ENCODE results near the gene MAML1. TPM values are rescaled to one million over a fixed set of nuclear protein-coding genes. Genes with fewer than 3 reads are reported as not detected.
A peak's percentile ranks its signal among the peaks of the same experiment; 100 is the strongest.
"Not testable (repeated sequence)": the region's sequence is repeated elsewhere in the genome, so short reads cannot be mapped to it uniquely, and the experiment has no call there.

MAML1 gene
- polyA plus RNA-seq, 3 donors from 2014 or later, result 0.59 to 8.5 (median 1.5) TPM

DNA sequence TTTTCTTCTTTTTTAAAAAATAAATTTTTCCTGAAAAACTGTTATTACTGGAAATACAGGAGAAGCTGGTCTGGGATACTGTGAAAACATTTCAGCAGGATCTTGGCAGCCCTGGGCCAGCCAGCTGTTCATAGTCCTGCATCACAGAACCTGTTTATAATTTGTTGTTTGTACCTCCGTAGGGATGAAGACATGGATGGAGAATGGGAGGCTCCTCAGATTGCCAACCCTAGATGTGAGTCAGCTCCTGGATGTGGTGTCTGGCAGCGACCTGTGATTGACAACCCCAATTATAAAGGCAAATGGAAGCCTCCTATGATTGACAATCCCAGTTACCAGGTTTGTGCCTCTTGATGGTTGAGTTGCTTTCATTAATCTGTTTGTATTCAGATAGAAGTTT, 12.4 kb upstream of the MAML1 start:
- H3K27ac Mint-ChIP-seq, result peak overlapping the region in 1 of 6 donors; percentile 70
- H3K9me3 Mint-ChIP-seq, result peaks cover 0 to 1% (median 0%) of the 10 kb centered on the region in 6 donors
- no peak overlapping the region for H3K4me3 Mint-ChIP-seq
- peaks cover 25 to 58% (median 39%) of the 10 kb centered on the region in 3 donors for H3K36me3 Mint-ChIP-seq
- H3K27me3 Mint-ChIP-seq (ENCODE audit: low read depth in 3 of 3), result peaks cover 0 to 2% (median 1%) of the 10 kb centered on the region in 3 donors
- H3K4me1 Mint-ChIP-seq, result peaks cover 2 to 30% of the 10 kb centered on the region in 2 donors
- DNase-seq, result no peak

DNA sequence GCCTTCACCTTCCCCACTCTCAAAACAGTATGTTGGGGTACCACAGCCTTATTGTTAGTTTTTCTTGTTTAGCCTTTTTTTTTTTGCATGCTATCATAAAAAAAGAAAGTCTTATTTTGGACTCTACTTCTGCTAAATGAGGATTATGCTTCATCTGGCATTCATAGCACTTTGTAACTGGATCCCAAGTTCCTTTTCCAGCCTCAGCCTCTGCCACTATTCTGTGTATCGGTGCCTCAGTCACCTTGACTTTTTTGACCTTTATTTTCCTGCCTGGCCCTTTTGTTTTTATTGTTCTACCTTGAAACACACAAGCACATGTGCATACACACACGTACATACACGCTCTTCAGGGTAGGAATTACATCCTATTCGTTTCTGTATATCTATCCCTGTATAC, 8.5 kb upstream of the MAML1 start:
- H3K4me1 Mint-ChIP-seq, result peaks cover 0 to 11% of the 10 kb centered on the region in 2 donors
- peaks cover 0 to 2% (median 0%) of the 10 kb centered on the region in 3 donors for H3K27me3 Mint-ChIP-seq (ENCODE audit: low read depth in 3 of 3)
- H3K9me3 Mint-ChIP-seq, result no peaks in the 10 kb centered on the region
- peak overlapping the region in 4 of 6 donors; percentile 12 to 75 (median 37) for H3K27ac Mint-ChIP-seq
- H3K4me3 Mint-ChIP-seq, result no peak overlapping the region
- no peak for DNase-seq
- H3K36me3 Mint-ChIP-seq, result peaks cover 29 to 67% (median 48%) of the 10 kb centered on the region in 3 donors

DNA sequence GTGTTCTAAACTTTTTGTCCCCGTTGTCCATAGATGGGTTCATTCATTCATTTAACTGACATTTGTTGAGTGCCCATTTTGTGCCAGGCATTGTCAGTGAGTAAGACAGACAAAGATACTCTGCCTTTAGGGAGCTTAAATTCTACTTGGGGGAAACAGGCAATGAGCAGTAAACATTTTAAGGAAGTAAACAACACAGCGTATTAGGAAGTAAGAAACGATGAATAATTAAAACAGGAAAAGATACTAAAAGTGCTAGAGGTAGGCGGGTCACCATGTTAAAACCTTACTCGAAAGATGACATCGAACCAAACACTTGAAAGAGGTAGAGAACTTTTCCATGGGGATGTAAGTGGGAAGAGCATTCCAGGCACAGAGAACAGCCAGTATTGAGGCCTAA, 5.5 kb upstream of the MAML1 start:
- Mint-ChIP-seq H3K36me3 (peaks cover 25 to 68% (median 47%) of the 10 kb centered on the region in 3 donors), H3K9me3 (no peaks in the 10 kb centered on the region), H3K4me3 (no peak overlapping the region), H3K27ac (peak overlapping the region in 5 of 6 donors; percentile 2 to 69 (median 57)), H3K4me1 (peaks cover 5 to 19% of the 10 kb centered on the region in 2 donors), H3K27me3 (ENCODE audit: low read depth in 3 of 3) (no peaks in the 10 kb centered on the region)
- no peak for DNase-seq

DNA sequence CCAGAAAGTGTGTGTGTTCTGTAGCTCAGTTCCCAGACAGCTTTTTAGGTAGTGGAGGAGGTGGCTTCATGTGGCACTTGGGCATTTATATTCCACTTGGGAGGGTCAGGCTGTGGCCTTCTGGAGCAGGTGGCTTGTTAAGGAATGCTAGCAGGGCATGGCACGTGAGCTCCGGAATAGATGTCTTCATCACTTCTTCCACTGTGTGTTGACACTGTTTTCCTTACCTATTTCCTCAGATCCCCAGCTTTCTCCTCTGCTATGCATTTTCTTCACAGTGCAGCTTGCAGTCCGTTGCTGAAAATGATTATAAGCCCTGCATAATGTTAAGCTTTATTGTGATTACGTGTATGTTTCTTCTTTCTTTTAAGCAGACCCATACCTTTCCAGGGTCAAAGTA, 3.3 kb upstream of the MAML1 start:
- Mint-ChIP-seq H3K36me3 (peaks cover 16 to 46% (median 27%) of the 10 kb centered on the region in 3 donors), H3K4me1 (peaks cover 18 to 23% of the 10 kb centered on the region in 2 donors), H3K9me3 (no peaks in the 10 kb centered on the region), H3K27ac (peak overlapping the region in 2 of 6 donors; percentile 51 to 61), H3K4me3 (no peak overlapping the region), H3K27me3 (ENCODE audit: low read depth in 3 of 3) (peaks cover under 1 to 4% (median 2%) of the 10 kb centered on the region in 3 donors)
- DNase-seq, result no peak

DNA sequence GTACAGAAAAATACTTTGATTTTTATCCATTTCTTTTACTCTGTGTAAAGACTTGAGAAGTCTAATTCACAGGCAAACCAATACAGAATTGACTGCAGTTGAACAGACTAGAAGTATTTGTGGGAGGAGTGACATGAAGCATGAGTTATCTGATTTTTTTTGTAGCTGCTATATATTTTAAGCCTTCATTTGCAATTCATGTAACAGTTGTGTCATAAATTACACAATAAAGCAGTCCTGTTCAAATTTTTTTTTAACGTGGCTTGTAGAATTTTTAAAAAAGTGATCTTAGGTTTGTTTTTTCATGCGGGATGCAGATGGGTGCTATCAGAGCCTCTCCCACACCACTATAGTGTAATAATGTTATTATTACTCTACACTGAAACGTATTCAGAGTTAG, 2.9 kb upstream of the MAML1 start:
- H3K4me1 Mint-ChIP-seq, result peaks cover 22 to 28% of the 10 kb centered on the region in 2 donors
- H3K4me3 Mint-ChIP-seq, result no peak overlapping the region
- peaks cover 12 to 42% (median 22%) of the 10 kb centered on the region in 3 donors for H3K36me3 Mint-ChIP-seq
- H3K27ac Mint-ChIP-seq, result peak overlapping the region in 3 of 6 donors; percentile 5 to 72 (median 54)
- peaks cover 2 to 4% (median 4%) of the 10 kb centered on the region in 3 donors for H3K27me3 Mint-ChIP-seq (ENCODE audit: low read depth in 3 of 3)
- no peak for DNase-seq
- no peaks in the 10 kb centered on the region for H3K9me3 Mint-ChIP-seq

DNA sequence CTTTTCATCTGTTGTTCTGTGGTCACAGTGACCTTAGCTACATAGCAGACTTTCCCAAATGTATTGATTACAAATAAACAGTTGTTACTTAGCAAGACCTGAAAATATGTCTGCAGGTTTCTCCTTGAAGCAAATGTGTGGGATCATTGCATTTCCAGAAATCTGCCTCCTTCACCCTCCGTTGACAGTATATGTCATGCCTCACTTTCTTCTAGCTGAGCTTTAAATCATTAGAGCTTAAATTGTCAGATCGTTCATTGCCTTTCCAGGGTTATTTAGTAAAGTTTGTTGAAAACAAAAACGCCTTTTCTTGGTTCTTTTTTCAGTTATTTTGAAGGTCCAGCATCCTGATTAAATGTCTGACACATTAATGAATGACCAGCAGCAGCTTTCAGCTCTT, 2.3 kb upstream of the MAML1 start:
- peaks cover 12 to 42% (median 22%) of the 10 kb centered on the region in 3 donors for H3K36me3 Mint-ChIP-seq
- H3K27me3 Mint-ChIP-seq (ENCODE audit: low read depth in 3 of 3), result peaks cover 2 to 4% (median 4%) of the 10 kb centered on the region in 3 donors
- no peak overlapping the region for H3K4me3 Mint-ChIP-seq
- H3K4me1 Mint-ChIP-seq, result peaks cover 24 to 32% of the 10 kb centered on the region in 2 donors
- DNase-seq, result no peak
- H3K27ac Mint-ChIP-seq, result peak overlapping the region in 5 of 6 donors; percentile 35 to 86 (median 72)
- H3K9me3 Mint-ChIP-seq, result no peaks in the 10 kb centered on the region

DNA sequence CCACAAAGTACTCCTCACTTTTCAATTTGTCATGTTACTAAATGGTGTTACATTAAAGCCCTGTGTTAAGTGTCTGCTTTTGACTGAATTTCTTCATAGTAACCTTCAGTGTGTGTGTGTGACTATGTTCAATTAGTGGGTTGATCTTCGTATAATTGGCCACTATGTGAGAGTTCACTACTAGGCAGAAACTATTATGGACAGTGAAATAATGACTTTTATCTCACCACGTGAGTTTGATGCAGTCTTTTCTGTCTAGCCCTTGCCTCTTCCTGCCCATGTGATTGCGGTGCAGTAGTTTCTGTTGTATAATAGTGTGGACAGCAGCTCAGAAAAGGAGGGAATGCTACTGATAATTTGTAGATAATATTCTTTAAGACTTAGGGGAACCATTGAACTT, 1.8 kb upstream of the MAML1 start:
- H3K36me3 Mint-ChIP-seq, result peaks cover 12 to 42% (median 22%) of the 10 kb centered on the region in 3 donors
- peak overlapping the region; percentile 35 to 86 (median 66) for H3K27ac Mint-ChIP-seq
- H3K4me1 Mint-ChIP-seq, result peaks cover 26 to 34% of the 10 kb centered on the region in 2 donors
- H3K4me3 Mint-ChIP-seq, result peak overlapping the region in 1 of 5 donors; percentile 64
- peaks cover 2 to 4% (median 4%) of the 10 kb centered on the region in 3 donors for H3K27me3 Mint-ChIP-seq (ENCODE audit: low read depth in 3 of 3)
- no peak for DNase-seq
- H3K9me3 Mint-ChIP-seq, result no peaks in the 10 kb centered on the region

DNA sequence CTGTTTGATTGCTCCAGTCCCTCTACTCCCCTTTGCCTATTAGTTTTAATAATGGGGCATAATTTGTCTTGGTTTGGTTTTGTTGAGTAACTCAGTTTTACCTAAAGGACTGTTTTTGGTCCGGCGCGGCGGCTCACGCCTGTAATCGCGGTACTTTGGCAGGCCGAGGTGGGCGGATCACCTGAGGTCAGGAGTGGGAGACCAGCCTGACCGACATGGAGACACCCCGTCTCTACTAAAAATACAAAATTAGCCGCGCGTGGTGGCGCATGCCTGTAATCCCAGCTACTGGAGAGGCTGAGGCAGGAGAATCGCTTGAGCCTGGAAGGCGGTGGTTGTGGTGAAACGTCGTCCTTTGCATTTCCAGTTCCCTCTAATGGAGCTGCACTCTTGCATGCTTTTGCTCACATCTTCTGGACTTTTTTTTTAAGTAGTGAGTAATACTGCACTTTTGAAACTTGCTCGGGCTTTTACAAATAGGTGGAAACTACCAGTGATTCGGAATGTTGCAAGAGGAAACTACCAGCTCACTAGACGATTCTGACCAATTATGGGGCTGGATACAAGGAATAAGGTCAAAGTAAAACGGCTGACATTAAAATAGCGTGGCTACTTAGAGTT, 721 bp upstream of the MAML1 start:
- Mint-ChIP-seq H3K27me3 (ENCODE audit: low read depth in 3 of 3) (peaks cover 2 to 4% (median 4%) of the 10 kb centered on the region in 3 donors), H3K27ac (peak overlapping the region; percentile 86 to 97 (median 96)), H3K36me3 (peaks cover 8 to 36% (median 17%) of the 10 kb centered on the region in 3 donors), H3K4me1 (peaks cover 29 to 44% of the 10 kb centered on the region in 2 donors), H3K4me3 (peak overlapping the region; percentile 88 to 93 (median 88)), H3K9me3 (no peaks in the 10 kb centered on the region)
- peak in 1 of 3 donors; percentile 5 for DNase-seq

DNA sequence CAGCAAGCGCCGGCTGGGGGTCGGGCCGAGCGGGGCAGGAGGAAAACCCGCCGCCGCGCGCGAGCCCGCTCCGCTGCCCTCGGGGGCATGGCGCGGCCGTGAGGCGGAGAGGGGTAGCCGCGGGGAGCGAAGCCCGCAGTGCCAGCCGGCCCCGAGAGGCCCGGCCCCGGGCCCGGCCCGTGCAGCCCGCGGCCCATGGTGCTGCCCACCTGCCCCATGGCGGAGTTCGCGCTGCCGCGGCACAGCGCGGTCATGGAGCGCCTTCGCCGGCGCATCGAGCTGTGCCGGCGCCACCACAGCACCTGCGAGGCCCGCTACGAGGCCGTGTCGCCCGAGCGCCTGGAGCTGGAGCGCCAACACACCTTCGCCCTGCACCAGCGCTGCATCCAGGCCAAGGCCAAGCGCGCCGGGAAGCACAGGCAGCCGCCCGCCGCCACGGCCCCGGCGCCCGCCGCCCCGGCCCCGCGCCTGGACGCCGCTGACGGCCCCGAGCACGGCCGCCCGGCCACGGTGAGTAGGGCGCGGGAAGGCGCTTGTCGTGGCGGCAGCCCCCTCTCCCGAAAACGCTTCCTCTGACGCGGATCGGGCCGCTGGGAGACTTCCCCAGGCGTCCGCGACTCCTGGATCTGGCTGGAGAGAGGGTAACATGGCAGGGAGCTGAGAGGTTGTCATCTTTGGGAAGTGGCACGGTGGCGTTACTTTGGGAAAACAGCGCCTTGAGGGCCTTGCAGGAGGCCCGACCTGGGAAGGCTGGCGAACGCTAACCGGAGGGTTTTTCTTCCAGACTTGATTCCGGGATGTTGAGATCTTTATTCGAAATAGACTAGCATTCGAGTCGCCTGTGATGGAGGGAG, 523 bp downstream of the MAML1 start:
- H3K27ac Mint-ChIP-seq, result peak overlapping the region; percentile 93 to 98 (median 96)
- H3K36me3 Mint-ChIP-seq, result peaks cover 4 to 23% (median 5%) of the 10 kb centered on the region in 3 donors
- H3K9me3 Mint-ChIP-seq, result no peaks in the 10 kb centered on the region
- peaks cover 37 to 57% of the 10 kb centered on the region in 2 donors for H3K4me1 Mint-ChIP-seq
- DNase-seq, result no peak
- H3K4me3 Mint-ChIP-seq, result peak overlapping the region; percentile 93 to 95 (median 94)
- peaks cover 2 to 4% (median 4%) of the 10 kb centered on the region in 3 donors for H3K27me3 Mint-ChIP-seq (ENCODE audit: low read depth in 3 of 3)

DNA sequence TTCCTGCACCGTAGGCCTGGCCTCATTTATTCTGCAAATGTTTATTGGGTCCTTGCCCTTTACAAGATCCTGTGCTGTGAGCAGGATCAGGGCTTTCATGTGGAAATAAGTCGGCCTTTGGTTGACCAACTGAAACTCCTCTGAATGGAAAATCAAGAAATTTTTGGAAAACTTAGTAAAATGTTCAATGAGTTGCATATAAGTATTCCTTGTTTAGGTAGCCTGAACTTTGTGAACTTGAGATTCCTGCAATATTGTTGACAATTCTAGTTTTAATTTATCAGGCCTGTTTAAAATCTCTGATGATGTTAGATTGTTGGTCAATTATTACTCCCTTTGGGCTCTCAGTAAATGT, 1.1 kb downstream of the MAML1 start:
- Mint-ChIP-seq H3K27me3 (ENCODE audit: low read depth in 3 of 3) (peaks cover 2 to 4% (median 4%) of the 10 kb centered on the region in 3 donors), H3K36me3 (peaks cover 0 to 18% (median 0%) of the 10 kb centered on the region in 3 donors), H3K4me1 (peaks cover 43 to 63% of the 10 kb centered on the region in 2 donors), H3K4me3 (peak overlapping the region; percentile 93 to 95 (median 94)), H3K9me3 (no peaks in the 10 kb centered on the region), H3K27ac (peak overlapping the region; percentile 93 to 98 (median 96))
- no peak for DNase-seq

DNA sequence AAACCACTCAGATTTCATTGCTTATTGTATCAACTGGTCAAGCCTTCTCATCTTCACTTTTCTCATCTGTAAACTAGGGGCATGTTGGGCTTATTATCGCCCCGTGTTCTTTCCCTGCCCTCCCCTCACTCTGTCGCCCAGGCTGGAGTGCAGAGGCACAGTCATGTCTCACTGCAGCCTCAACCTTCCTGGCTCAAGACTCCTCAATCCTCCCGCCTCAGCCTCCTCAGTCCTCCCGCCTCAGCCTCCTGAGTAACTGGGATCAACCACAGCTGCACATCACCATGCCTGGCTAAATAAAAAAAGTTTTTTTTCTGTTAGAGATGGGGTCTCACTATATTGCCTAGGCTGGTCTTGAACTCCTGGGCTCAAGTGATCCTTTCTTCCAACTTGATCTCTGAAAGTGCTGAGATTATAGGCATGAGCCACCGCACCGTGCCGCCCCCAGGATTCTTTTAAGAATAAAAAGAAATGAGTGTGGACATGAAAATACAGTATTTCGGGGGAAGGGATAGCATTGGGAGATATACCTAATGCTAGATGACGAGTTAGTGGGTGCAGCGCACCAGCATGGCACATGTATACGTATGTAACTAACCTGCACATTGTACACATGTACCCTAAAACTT, 2.0 kb downstream of the MAML1 start:
- Mint-ChIP-seq H3K9me3 (no peaks in the 10 kb centered on the region), H3K4me3 (peak overlapping the region; percentile 93 to 95 (median 94)), H3K27me3 (ENCODE audit: low read depth in 3 of 3) (peaks cover 4% of the 10 kb centered on the region in 3 donors), H3K36me3 (peaks cover 0 to 10% (median 0%) of the 10 kb centered on the region in 3 donors), H3K4me1 (peaks cover 49 to 72% of the 10 kb centered on the region in 2 donors), H3K27ac (peak overlapping the region; percentile 93 to 98 (median 96))
- no peak for DNase-seq

DNA sequence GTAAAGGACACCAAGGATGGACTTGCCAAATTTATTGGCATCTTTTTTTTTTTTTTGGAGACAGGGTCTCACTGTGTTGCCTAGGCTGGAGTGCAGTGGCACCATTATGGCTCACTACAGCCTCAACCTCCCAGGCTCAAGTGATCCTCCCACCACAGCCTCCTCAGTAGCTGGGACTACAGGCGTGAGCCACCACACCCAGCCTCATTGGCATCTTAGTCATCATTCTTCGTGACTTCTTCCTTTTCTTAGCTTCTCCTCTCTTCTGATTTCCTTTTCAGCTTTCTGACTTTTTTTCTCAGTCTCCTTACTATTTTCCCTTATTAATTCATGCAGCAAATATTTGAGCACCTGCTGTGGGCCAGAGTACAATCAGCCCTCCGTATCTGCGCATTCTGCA, 6.1 kb downstream of the MAML1 start:
- H3K4me3 Mint-ChIP-seq, result no peak overlapping the region
- H3K9me3 Mint-ChIP-seq, result no peaks in the 10 kb centered on the region
- no peak for DNase-seq
- H3K4me1 Mint-ChIP-seq, result peaks cover 49 to 72% of the 10 kb centered on the region in 2 donors
- peak overlapping the region in 5 of 6 donors; percentile 25 to 81 (median 53) for H3K27ac Mint-ChIP-seq
- no peaks in the 10 kb centered on the region for H3K36me3 Mint-ChIP-seq
- H3K27me3 Mint-ChIP-seq (ENCODE audit: low read depth in 3 of 3), result peaks cover under 1 to 4% (median 3%) of the 10 kb centered on the region in 3 donors

DNA sequence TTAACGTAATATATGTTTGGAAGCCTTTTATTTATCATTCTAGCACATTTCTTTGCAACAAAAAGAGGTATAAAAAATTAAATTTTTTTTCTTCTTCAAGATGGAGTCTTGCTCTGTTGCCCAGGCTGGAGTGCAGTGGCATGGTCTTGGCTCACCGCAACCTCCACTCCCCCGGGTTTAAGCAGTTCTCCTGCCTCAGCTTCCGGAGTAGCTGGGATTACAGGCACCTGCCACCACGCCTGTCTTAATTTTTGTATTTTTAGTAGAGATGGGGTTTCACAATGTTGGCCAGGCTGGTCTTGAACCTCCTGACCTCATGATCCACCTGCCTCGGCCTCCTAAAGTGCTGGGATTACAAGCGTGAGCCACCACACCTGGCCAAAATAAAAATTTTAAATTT, 11.5 kb downstream of the MAML1 start:
- not testable (repeated sequence) for H3K36me3 Mint-ChIP-seq; H3K4me3 Mint-ChIP-seq; H3K27me3 Mint-ChIP-seq (ENCODE audit: low read depth in 3 of 3); DNase-seq; H3K9me3 Mint-ChIP-seq; H3K27ac Mint-ChIP-seq
- peaks cover 33 to 46% of the 10 kb centered on the region in 2 donors for H3K4me1 Mint-ChIP-seq
